GM12878 (cell line): ENCODE data around the gene KCNK17. TPM values are rescaled to one million over a fixed set of nuclear protein-coding genes. Genes with fewer than 3 reads are reported as not detected.

ENCODE experiments used
- ATAC-seq: fragments of 200-7000 bp; cut with Tn5 transposase; 3 replicates; pipeline ENCODE4 v1.9.1; 2020; ENCODE audit warnings: mild to moderate bottlenecking, moderate library complexity
- BruUV-seq: library from RNA; stranded (reverse); fragments of 400-500 nt; replicated peaks from 2 replicates; lab custom pipeline; 2021; lab: Mats Ljungman, UMichigan
- CTCF ChIA-PET: fragments of 300-600 bp; sonication (Branson Sonifier 250); formaldehyde crosslinking; extraction: SDS; loops from one replicate; lab custom pipeline; 2021; ENCODE audit warnings: inconsistent platforms; lab: Yijun Ruan, JAX
- POLR2A ChIA-PET: fragments of 350-600 bp; formaldehyde crosslinking; extraction: SDS; loops from one replicate; lab custom pipeline; 2021; ENCODE audit warnings: inconsistent platforms; lab: Charles Lee
- RAD21 ChIA-PET: fragments of 300-600 bp; sonication (Branson Sonifier 250); formaldehyde crosslinking; loops from one replicate; lab custom pipeline; 2023; ENCODE audit warnings: antibody characterized with exemption; ENCODE audit not compliant: unreplicated experiment; lab: Charles Lee
- SMC1A ChIA-PET: fragments of 300-600 bp; sonication (Branson Sonifier 250); formaldehyde crosslinking; loops from one replicate; lab custom pipeline; 2023; ENCODE audit not compliant: unreplicated experiment, uncharacterized antibody; lab: Charles Lee
- DNase-seq: peaks from one replicate; pipeline ENCODE4 v3.0.0-alpha.2; 2011; ENCODE audit warnings: low read depth, low spot score
- FAIRE-seq: peaks from 3 replicates; lab custom pipeline; 2011; peaks lifted over from hg19 to GRCh38; lab: Jason Lieb, UNC
- H2AFZ ChIP-seq: 2 replicates; pipeline ENCODE4 v1.6.0; 2011; ENCODE audit warnings: low read depth, low read length, control low read depth; ENCODE audit not compliant: control insufficient read depth
- H3K27ac ChIP-seq: 2 replicates; pipeline ENCODE4 v1.5.1; 2011; ENCODE audit warnings: control low read depth; ENCODE audit not compliant: control insufficient read depth, insufficient read depth
- H3K27me3 ChIP-seq, 2 experiments: replicated peaks in 1 of 2; 2 replicates each; pipeline versions ENCODE4 v1.6.0 to v1.6.1; 2011; ENCODE audit warnings: low read length in 1 of 2; ENCODE audit not compliant: control insufficient read depth in 2 of 2, insufficient read depth in 2 of 2
- H3K36me3 ChIP-seq, 2 experiments: 2 replicates each; pipeline ENCODE4 v1.5.1; 2011; ENCODE audit warnings: low read length in 1 of 2; ENCODE audit not compliant: control insufficient read depth in 2 of 2, insufficient read depth in 2 of 2
- H3K4me1 ChIP-seq: 2 replicates; pipeline ENCODE4 v1.6.1; 2011; ENCODE audit warnings: mild to moderate bottlenecking, low read length, moderate library complexity, mixed read lengths; ENCODE audit not compliant: control insufficient read depth, insufficient read depth
- H3K4me2 ChIP-seq: 2 replicates; pipeline ENCODE4 v1.6.0; 2011; ENCODE audit warnings: control low read depth; ENCODE audit not compliant: control insufficient read depth, insufficient read depth
- H3K4me3 ChIP-seq: fragments of 200-600 bp; sonication (generic); 2 replicates; pipeline ENCODE4 v1.5.1; 2016
- H3K79me2 ChIP-seq: 2 replicates; pipeline ENCODE4 v1.6.0; 2011; ENCODE audit warnings: low read length; ENCODE audit not compliant: control insufficient read depth, insufficient read depth
- H3K9ac ChIP-seq: 2 replicates; pipeline ENCODE4 v1.8.0; 2011; ENCODE audit warnings: low read length, control low read depth, mixed read lengths; ENCODE audit not compliant: control insufficient read depth, insufficient read depth
- H3K9me3 ChIP-seq: replicated peaks from 3 replicates; pipeline ENCODE4 v1.5.1; 2011; ENCODE audit warnings: mild to moderate bottlenecking, low read length; ENCODE audit not compliant: control insufficient read depth, insufficient read depth
- H4K20me1 ChIP-seq: 2 replicates; pipeline ENCODE4 v1.6.0; 2011; ENCODE audit not compliant: control insufficient read depth, insufficient read depth
- HDAC2 ChIP-seq: fragments of 200-600 bp; sonication (generic); IDR thresholded peaks from 2 replicates; pipeline ENCODE4 v1.6.1; 2017
- NFIC ChIP-seq: IDR thresholded peaks from 2 replicates; pipeline ENCODE4 v1.6.1; 2012; ENCODE audit warnings: low read depth, mild to moderate bottlenecking, inconsistent platforms, low read length, moderate library complexity
- TCF7 ChIP-seq: IDR thresholded peaks from 2 replicates; pipeline ENCODE4 v1.6.1; 2014; ENCODE audit warnings: antibody characterized with exemption, borderline replicate concordance
- ZNF217 ChIP-seq: fragments of 450-650 bp; IDR thresholded peaks from 2 replicates; pipeline ENCODE4 v1.6.1; 2017; ENCODE audit warnings: antibody characterized with exemption, mild to moderate bottlenecking
- ZZZ3 ChIP-seq: IDR thresholded peaks from 2 replicates; pipeline ENCODE4 v1.6.1; 2011; ENCODE audit warnings: low read depth; ENCODE audit not compliant: control insufficient read depth, insufficient read length
- WGBS: methylation state at CpG from one replicate; pipeline ENCODE4 v1.1.6; 2016; ENCODE audit warnings: low lambda C conversion rate; ENCODE audit not compliant: insufficient replicate concordance, insufficient coverage; ENCODE audit errors: missing lambda C conversion rate; 5-methylcytosine and 5-hydroxymethylcytosine counted together
- in situ Hi-C: fragments of 300-500 bp; cut with MboI; formaldehyde crosslinking; loops from 9 replicates; pipeline ENCODE4 v1.14.3; 2018; ENCODE audit warnings: mixed read lengths
- intact Hi-C: fragments of 100-400 bp; cut with micrococcal nuclease; formaldehyde crosslinking; loops from one replicate; pipeline ENCODE4 v1.14.2; 2022; ENCODE audit not compliant: unreplicated experiment
- polyA plus RNA-seq, 11 experiments: library from polyadenylated mRNA; depleted of rRNA in 4 of 11; unstranded in 6 of 11; stranded (reverse) in 5 of 11; fragments of >200 nt; fragmentation: Nextera tagmentation in 4 of 11; fragmentation: Illumina TruSeq in 1 of 11; extraction: Ambion mirVana in 4 of 11; extraction: Trizol in 1 of 11; gene quantifications; 1 replicate in 1 of 11; 2 replicates in 10 of 11; pipeline versions ENCODE4 v1.2.1 to v1.2.3, GENCODE V29; 2011 to 2016; ENCODE audit warnings: inconsistent platforms in 2 of 11, missing spikeins in 2 of 11, low read depth in 1 of 11
- total RNA-seq, 4 experiments: library from RNA; depleted of rRNA in 3 of 4; stranded (reverse); fragments of >200 nt in 3 of 4; fragmentation: Illumina TruSeq in 1 of 4; extraction: Trizol in 1 of 4; gene quantifications; 2 replicates each; pipeline versions ENCODE4 v1.2.1 to v1.2.3, GENCODE V29; 2013 to 2021
- TF ChIP-seq, protein P1 (sequence below): IDR thresholded peaks from 2 replicates; pipeline ENCODE4 v1.6.1; 2012; ENCODE audit warnings: mild to moderate bottlenecking, low read depth, low read length
- TF ChIP-seq, protein P2 (sequence below): IDR thresholded peaks from 2 replicates; pipeline ENCODE4 v1.6.1; 2012; ENCODE audit warnings: low read depth, low read length, improper control_type of control experiment

Gene KCNK17
- total and polyA plus RNA-seq, 10 of the 15 experiments (the other 5 are each of a cell fraction or from before 2014, with no cell fraction given): not detected

DNA sequence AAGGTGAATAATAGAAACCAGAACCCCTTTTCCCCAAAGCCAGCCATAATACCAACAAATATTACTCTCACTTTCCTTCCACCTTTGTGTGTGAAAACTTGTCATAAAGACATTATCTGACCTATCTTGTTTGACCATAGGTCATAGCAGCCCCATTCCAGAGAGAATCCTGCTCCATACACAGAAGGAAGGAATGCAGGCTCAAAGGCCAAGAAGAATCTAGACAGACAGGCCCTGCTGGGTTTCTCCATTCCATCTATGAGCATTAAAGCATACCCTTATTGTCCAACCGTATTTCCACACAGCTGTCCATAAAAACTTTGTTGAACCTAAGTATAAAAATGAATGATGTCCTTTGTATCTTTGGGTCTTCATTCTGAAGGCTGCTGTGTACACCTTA, 44.3 kb downstream of the KCNK17 start:
- no peaks in the 10 kb centered on the region; a peak in 1 of 4 replicates for H3K27me3 ChIP-seq
- ATAC-seq (no peak), FAIRE-seq (no peak), DNase-seq (no peak)
- ChIA-PET POLR2A (no interaction called here), RAD21 (no interaction called here), CTCF (no interaction called here), SMC1A (no interaction called here)
- no peak overlapping the region for H3K27ac ChIP-seq
- in situ Hi-C loops (no loop called here), intact Hi-C loops (no loop called here)
- H3K4me3 ChIP-seq: no peak overlapping the region
- H3K9ac ChIP-seq: no peak overlapping the region
- 33% methylated on average over 1 of the region's 1 CpG for WGBS
- H3K36me3 ChIP-seq: no peaks in the 10 kb centered on the region
- no peaks in the 10 kb centered on the region for H3K4me1 ChIP-seq
- no peaks in the 10 kb centered on the region for H4K20me1 ChIP-seq
- H3K9me3 ChIP-seq: no peaks in the 10 kb centered on the region
- H3K79me2 ChIP-seq: no peaks in the 10 kb centered on the region
- TF ChIP-seq, protein P1, sequence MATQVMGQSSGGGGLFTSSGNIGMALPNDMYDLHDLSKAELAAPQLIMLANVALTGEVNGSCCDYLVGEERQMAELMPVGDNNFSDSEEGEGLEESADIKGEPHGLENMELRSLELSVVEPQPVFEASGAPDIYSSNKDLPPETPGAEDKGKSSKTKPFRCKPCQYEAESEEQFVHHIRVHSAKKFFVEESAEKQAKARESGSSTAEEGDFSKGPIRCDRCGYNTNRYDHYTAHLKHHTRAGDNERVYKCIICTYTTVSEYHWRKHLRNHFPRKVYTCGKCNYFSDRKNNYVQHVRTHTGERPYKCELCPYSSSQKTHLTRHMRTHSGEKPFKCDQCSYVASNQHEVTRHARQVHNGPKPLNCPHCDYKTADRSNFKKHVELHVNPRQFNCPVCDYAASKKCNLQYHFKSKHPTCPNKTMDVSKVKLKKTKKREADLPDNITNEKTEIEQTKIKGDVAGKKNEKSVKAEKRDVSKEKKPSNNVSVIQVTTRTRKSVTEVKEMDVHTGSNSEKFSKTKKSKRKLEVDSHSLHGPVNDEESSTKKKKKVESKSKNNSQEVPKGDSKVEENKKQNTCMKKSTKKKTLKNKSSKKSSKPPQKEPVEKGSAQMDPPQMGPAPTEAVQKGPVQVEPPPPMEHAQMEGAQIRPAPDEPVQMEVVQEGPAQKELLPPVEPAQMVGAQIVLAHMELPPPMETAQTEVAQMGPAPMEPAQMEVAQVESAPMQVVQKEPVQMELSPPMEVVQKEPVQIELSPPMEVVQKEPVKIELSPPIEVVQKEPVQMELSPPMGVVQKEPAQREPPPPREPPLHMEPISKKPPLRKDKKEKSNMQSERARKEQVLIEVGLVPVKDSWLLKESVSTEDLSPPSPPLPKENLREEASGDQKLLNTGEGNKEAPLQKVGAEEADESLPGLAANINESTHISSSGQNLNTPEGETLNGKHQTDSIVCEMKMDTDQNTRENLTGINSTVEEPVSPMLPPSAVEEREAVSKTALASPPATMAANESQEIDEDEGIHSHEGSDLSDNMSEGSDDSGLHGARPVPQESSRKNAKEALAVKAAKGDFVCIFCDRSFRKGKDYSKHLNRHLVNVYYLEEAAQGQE: no peak
- TF ChIP-seq, protein P2, sequence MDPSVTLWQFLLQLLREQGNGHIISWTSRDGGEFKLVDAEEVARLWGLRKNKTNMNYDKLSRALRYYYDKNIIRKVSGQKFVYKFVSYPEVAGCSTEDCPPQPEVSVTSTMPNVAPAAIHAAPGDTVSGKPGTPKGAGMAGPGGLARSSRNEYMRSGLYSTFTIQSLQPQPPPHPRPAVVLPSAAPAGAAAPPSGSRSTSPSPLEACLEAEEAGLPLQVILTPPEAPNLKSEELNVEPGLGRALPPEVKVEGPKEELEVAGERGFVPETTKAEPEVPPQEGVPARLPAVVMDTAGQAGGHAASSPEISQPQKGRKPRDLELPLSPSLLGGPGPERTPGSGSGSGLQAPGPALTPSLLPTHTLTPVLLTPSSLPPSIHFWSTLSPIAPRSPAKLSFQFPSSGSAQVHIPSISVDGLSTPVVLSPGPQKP: no peak
- no peak for TF ChIP-seq TCF7
- no peak for TF ChIP-seq ZZZ3
- no peak for TF ChIP-seq ZNF217
- no peak for TF ChIP-seq NFIC
- TF ChIP-seq HDAC2: no peak
- H3K4me2 ChIP-seq: no peak overlapping the region
- no TSS peak for BruUV-seq
- H2AFZ ChIP-seq: no peak overlapping the region
